ENCODE data around the gene CASP5. TPM values are rescaled to one million over a fixed set of nuclear protein-coding genes. Genes with fewer than 3 reads are reported as not detected.
"Not testable (repeated sequence)": the region's sequence is repeated elsewhere in the genome, so short reads cannot be mapped to it uniquely, and the experiment has no call there.

Gene CASP5
- polyA plus RNA-seq, 3 donors: not detected

DNA sequence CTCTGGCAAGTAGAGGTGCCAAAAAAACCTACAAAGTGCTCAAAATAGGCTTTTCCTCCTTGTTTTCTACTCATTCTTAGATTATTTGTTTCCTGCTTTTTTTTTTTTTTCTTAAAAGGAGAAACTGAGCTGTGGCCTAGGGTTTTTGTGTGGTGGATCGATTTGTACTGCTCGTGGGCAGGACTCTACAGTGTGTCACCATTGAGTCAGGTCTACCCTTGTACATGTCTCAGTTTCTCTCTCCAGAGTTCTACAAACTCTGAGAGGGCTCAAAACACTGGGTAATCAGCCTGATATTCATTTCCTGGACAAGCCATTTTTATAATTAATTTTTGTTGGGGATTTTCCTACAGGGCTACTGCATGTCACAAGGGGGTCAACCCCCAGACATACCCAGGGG, 49.4 kb downstream of the CASP5 start:
- DNase-seq (ENCODE audit: extremely low read depth in 1 of 11, low read depth in 9 of 11, low spot score in 4 of 11): no peak

DNA sequence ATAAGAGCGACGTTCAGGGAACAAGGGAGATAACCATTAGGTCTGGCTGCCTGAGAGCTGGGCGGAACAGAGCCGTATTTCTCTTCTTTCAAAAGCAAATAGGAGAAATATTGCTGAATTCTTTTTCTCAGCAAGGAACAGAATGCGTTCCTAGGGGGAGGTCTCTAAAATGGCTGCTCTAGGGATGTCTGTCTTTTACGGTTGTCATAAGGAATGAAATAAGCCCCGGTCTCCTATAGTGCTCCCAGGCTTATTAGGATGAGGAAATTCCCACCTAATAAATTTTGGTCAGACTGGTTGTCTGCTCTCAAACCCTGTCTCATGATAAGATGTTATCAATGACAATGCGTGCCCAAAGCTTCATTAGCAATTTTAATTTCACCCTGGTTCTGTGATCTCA, 50.0 kb downstream of the CASP5 start:
- not testable (repeated sequence) for DNase-seq (ENCODE audit: extremely low read depth in 1 of 11, low read depth in 9 of 11, low spot score in 4 of 11)

DNA sequence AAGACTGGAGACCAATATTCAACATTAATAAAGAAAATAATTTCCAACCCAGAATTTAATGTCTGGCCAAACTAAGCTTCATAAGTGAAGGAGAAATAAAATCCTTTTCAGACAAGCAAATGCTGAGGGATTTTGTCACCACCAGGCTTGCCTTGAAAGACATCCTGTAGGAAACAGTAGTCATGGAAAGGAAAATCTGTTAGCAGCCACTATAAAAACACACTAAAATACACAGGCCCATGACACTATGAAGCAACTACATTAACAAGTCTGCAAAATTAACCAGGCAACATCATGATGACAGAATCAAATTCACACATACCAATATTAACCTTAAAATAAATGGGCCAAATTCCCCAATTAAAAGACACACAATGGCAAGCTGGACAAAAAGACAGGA, 52.2 kb downstream of the CASP5 start:
- DNase-seq (ENCODE audit: extremely low read depth in 1 of 11, low read depth in 9 of 11, low spot score in 4 of 11): no peak

DNA sequence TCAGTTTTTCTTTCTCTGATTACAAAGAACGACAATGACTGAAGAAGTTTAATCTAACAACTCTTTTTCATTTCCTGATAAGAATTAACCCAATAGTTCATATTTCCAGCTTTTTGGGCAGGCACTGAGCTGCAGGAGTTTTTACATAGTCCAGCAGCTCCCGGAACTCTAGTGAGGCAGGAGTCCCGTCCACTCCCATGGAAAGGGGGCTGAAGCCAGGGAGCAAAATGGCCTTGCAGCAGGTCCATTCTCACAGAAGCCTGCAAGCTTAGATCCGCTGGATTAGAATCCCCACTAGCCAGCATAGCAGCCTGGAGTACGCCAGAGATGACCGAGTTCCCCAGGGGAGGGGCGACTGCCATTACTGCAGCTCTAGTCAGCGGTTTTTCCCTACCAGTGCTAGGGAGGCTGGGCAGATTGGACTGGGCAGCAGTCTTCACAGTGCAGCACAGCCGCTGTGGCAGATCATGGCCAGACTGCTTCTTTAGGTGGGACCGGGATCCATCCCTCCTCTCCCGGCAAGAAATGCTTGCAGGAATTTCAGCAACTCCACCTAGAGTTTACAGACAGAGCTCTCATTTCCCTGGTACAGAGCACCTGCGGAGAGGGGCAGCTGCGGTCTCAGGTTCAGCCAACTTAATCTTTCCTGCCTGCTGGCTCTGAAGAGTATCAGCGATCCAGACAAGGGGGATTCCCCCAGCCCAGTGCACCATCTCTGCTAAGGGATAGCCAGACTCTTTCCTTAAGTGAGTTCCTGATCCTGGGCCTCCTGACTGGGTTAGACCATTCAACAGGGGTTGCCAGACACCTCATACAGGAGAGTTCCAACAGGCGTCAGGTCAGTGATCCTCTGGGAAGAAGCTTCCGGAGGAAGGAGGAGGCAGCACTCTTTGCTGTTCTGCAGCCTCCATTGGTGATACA, 53.9 kb downstream of the CASP5 start:
- no peak for DNase-seq (ENCODE audit: extremely low read depth in 1 of 11, low read depth in 9 of 11, low spot score in 4 of 11)

DNA sequence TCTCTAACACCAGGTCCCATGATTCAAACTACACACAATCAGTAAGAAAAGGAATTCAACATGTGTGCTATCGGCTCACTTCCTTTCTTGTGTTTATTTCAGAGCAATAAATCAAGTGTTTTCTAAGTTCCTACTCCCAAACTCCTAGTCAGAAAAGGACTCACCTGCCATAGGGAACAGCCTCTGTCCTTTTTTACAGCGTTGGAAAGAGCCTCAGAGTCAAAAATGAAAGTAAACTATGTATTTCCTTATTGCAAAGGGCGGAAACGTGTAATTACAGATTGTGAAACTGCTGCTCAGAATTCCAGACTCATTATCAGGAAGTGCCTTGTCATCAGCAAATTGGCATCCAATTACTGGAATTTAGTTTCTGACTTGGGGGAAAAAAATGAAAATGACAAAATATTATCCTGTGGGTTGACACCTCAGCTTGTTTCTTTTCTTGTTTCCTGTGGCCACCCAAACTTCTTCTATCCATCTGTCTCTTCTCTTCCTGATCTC, 54.6 kb downstream of the CASP5 start, which contains the start of gene CASP4:
Gene CASP4 (minus strand): TSS at position 220 of the 501 bp plus-strand sequence. CDS start 49 bp downstream, at position 171.
- peak in 5 of 11 donors; percentile 12 to 18 (median 13) for DNase-seq (ENCODE audit: extremely low read depth in 1 of 11, low read depth in 9 of 11, low spot score in 4 of 11)

DNA sequence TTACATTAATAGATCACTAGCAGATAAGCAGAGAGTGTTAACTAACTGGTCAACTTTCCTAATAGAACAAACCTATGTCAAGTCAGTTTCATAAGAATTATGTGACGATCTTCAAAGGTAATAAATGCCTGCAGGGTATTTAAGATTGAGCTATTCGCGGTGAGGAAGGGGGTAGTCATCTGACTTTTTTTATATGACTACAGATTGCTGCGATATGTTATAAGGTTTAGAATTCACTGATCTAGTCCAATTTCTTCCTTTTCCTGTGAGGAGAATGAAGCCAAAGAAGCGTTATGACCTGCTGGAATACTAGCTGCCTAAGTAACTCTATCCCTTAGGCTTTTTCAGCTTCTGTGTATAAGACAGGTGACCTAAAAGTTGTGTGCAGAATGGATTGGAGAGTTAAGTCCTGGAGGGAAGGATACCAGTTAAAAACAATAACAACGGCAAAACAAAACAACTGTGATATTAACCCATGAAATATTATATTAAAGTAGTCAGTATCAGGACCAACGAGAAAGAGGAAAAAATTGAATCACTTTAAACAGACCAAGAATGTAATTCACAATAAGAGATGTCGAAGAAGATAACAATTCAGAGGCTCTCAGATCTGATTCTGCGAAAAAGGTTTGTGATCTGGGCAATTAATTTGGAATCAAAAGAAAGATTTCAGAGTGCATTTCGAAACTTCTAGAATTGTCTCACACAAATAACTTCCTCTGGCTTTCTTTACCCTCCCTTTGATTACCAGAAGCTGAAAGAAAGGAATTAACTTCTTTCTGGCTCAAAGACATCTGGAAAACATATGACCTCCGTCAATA, 55.2 kb downstream of the CASP5 start:
- no peak for DNase-seq (ENCODE audit: extremely low read depth in 1 of 11, low read depth in 9 of 11, low spot score in 4 of 11)

DNA sequence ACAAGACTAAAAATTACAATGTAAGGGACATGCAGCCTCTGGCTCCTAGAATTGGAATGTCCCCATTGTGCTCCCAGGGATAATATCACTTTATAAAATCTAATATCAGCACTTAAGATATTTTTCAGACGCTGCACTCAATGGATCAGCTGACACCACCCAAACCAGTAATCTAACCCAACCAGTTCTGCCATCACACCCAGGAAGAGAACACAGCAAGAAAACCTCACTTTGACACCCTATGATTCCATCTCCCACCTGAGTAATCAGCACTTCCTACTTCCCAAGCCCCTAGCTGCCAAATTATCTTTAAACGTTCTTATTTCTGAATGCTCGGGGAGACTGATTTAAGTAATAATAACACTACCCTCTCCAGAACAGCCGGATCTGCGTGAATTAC, 57.2 kb downstream of the CASP5 start:
- DNase-seq (ENCODE audit: extremely low read depth in 1 of 11, low read depth in 9 of 11, low spot score in 4 of 11): no peak

DNA sequence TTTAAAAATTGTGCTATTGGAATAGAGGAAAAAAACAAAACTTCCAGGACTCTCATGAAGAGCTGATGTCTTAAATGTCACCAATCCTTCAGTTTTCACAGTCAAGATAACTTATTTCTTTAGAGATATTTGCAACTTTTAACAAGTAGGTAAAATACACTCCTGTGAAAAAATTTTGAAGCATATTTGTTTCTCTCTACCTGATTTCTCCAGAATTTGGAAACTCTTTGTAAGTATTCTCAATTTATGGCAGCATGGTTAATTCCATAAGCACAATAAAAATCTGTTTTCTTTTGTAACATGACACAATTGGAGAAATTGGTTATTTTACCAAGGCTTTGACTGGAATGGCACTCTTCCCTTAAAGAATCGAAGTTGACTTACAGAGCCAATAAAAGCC, 58.7 kb downstream of the CASP5 start:
- no peak for DNase-seq (ENCODE audit: extremely low read depth in 1 of 11, low read depth in 9 of 11, low spot score in 4 of 11)

DNA sequence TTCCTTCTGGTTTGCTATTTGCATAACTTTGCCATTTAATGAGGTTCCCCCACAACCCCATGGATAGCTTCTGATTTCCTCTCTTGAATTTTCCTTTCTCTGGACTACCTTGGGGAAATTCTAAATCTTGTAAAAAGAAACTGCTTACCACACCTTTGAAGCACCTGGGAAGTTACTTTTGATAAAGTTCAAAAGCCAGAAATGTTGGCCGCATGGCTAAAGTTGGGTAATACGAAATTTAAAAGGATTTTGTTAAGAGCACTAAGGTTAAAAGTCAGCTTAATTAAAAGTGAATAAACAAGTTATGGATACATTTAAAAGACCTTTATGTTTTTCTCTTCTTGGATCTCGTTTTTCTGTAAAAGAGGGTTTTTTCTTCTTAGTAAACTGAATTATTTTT, 60.1 kb downstream of the CASP5 start:
- DNase-seq (ENCODE audit: extremely low read depth in 1 of 11, low read depth in 9 of 11, low spot score in 4 of 11): no peak

DNA sequence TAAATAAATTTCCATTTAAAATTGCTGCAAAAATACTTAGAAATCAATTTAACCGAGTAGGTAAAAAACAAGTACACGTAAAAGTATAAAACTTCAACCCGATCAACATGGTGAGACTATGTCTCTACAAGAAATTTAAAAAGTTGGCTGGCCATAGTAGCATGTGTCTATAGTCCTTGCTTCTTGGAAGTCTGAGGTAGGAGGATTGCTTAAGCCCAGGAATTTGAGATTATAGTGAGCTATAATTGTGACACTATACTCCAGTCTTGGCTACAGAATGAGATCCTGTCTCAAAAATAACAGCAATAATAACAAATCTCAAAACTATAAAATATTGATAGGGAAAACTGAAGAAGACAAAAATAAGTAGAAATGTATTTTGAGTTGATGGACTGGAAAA, 65.7 kb downstream of the CASP5 start:
- DNase-seq (ENCODE audit: extremely low read depth in 1 of 11, low read depth in 9 of 11, low spot score in 4 of 11): no peak

DNA sequence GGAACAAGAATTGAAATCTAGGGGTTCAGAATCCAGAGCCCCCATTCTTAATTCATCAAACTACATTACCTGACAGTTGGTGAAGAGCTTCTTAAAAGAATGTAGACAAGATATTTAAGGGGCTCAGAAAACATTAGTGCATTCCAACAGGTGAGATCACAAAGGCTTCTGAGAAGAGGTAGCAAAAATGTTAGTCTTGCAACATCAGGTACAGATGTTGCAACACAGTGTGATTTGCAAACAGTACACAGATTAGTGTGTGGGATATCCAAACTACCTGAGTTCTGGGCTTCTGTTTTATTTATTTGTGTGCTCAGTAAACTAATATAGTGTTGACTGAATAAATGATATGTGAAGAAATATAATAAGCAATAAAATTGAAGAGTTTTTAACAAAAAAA, 66.4 kb downstream of the CASP5 start:
- no peak for DNase-seq (ENCODE audit: extremely low read depth in 1 of 11, low read depth in 9 of 11, low spot score in 4 of 11)

DNA sequence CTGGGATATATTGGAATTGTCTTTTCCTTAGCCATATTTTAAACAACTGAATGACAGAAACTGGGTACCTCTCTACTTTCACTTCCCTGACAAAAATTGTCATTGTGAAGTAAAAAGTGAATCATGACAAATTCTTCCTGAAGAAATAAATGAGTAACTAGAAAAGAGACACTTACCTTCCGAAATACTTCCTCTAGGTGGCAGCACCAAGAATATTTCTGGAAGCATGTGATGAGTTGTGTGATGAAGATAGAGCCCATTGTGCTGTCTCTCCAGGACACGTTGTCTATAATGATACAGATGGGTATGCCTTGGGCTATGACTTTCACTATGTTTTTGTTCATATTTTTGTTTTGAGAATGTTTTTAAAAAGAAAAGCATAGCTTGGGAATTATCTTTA, 76.1 kb downstream of the CASP5 start:
- peak in 1 of 11 donors; percentile 5 for DNase-seq (ENCODE audit: extremely low read depth in 1 of 11, low read depth in 9 of 11, low spot score in 4 of 11)

Other genes with a start within 250 kb of the CASP5 start
- gene CASP12, start 124.7 kb downstream of the CASP5 start, polyA plus RNA-seq (ENCODE audit: insufficient read length in 3 of 3): under 1 TPM; 0.58 to 0.69 (median 0.62) TPM
- 10 to 100 TPM; 18.9 to 21.1 (median 20.0) TPM for gene CASP4, start 54.6 kb downstream of the CASP5 start, polyA plus RNA-seq (ENCODE audit: insufficient read length in 3 of 3)
- 1 to 10 TPM; 3.4 to 5.9 (median 4.9) TPM for gene CASP1, start 12.0 kb upstream of the CASP5 start, polyA plus RNA-seq (ENCODE audit: insufficient read length in 3 of 3)
- 1 to 10 TPM; 1.6 to 2.1 (median 1.7) TPM for gene CARD16, start 22.2 kb upstream of the CASP5 start, polyA plus RNA-seq (ENCODE audit: insufficient read length in 3 of 3)
- not detected for gene CARD18, start 116.6 kb upstream of the CASP5 start, polyA plus RNA-seq (ENCODE audit: insufficient read length in 3 of 3)

Measured in renal cortex interstitium (tissue), 11 donors.